SU-DHL-6 (cell line): ENCODE data around the gene USP6NL.
A peak's percentile ranks its signal among the peaks of the same experiment; 100 is the strongest.

Source experiments
- H2AFZ ChIP-seq: fragments of 200-600 bp; sonication (generic); 2 replicates; pipeline ENCODE4 v1.6.1; 2014; ENCODE audit warnings: low read depth, mild to moderate bottlenecking, moderate library complexity, mixed read lengths, antibody characterized with exemption, low read length; ENCODE audit not compliant: severe bottlenecking
- H3F3A ChIP-seq: fragments of 200-600 bp; shearing (Covaris generic); 2 replicates; pipeline ENCODE4 v1.6.0; 2016; ENCODE audit warnings: antibody characterized with exemption, mild to moderate bottlenecking; ENCODE audit not compliant: insufficient read depth
- H3K27ac ChIP-seq: fragments of 200-600 bp; sonication (generic); 2 replicates; pipeline ENCODE4 v1.5.1; 2016; ENCODE audit warnings: low read depth, mild to moderate bottlenecking, low read length, moderate library complexity, mixed read lengths
- H3K27me3 ChIP-seq: fragments of 200-600 bp; sonication (generic), shearing (Covaris generic); 2 replicates; pipeline ENCODE4 v1.6.0; 2014; ENCODE audit warnings: mild to moderate bottlenecking, low read length
- H3K36me3 ChIP-seq: fragments of 200-600 bp; sonication (generic); 2 replicates; pipeline ENCODE4 v1.6.1; 2014; ENCODE audit warnings: mild to moderate bottlenecking, low read length, mixed read lengths
- H3K4me2 ChIP-seq: fragments of 300-600, 200-600 bp; shearing (Covaris generic), sonication (generic); 2 replicates; pipeline ENCODE4 v1.6.0; 2014; ENCODE audit warnings: low read length, low read depth, mild to moderate bottlenecking; ENCODE audit not compliant: poor library complexity, severe bottlenecking
- H3K4me3 ChIP-seq: fragments of 200-600 bp; sonication (generic); 2 replicates; pipeline ENCODE4 v1.5.1; 2014; ENCODE audit warnings: antibody characterized with exemption, low read length, mild to moderate bottlenecking, mixed read lengths; ENCODE audit not compliant: insufficient read depth, poor library complexity, severe bottlenecking
- H3K79me2 ChIP-seq: fragments of 200-600 bp; sonication (generic); 2 replicates; pipeline ENCODE4 v1.6.1; 2014; ENCODE audit warnings: mild to moderate bottlenecking, low read length, moderate library complexity; ENCODE audit not compliant: insufficient read depth
- H3K9ac ChIP-seq: fragments of 200-600 bp; sonication (generic); 2 replicates; pipeline ENCODE4 v1.7.0; 2014; ENCODE audit warnings: mild to moderate bottlenecking, low read length
- H3K9me2 ChIP-seq: fragments of 200-600 bp; sonication (generic); replicated peaks from 2 replicates; pipeline ENCODE4 v1.6.1; 2014; ENCODE audit warnings: low read length; ENCODE audit not compliant: insufficient read depth
- H3K9me3 ChIP-seq: fragments of 200-600 bp; sonication (generic); 2 replicates; pipeline ENCODE4 v1.6.1; 2014; ENCODE audit warnings: low read length, mixed read lengths; ENCODE audit not compliant: insufficient read depth
- H4K20me1 ChIP-seq: fragments of 200-600 bp; sonication (generic); 2 replicates; pipeline ENCODE4 v1.6.1; 2014; ENCODE audit warnings: low read depth, mild to moderate bottlenecking, antibody characterized with exemption, low read length, moderate library complexity, mixed read lengths
- CTCF ChIP-seq: fragments of 200-600 bp; sonication (generic); IDR thresholded peaks from one replicate; pipeline ENCODE4 v1.5.1; 2017; ENCODE audit warnings: antibody characterized with exemption, mild to moderate bottlenecking, low read length, moderate library complexity; ENCODE audit not compliant: insufficient read depth, poor library complexity, severe bottlenecking
- EZH2phosphoT487 ChIP-seq: fragments of 200-600 bp; sonication (generic), shearing (Covaris generic); conservative IDR thresholded peaks from 2 replicates; pipeline ENCODE4 v1.6.1; 2018; ENCODE audit warnings: mild to moderate bottlenecking, antibody characterized with exemption, low read length, moderate library complexity, mixed read lengths

USP6NL gene

GRCh38 chr10:11576092-11576809 is 35.2 kb downstream of the USP6NL start:
- H3K36me3 ChIP-seq, result no peaks in the 10 kb centered on the region
- no peak for TF ChIP-seq EZH2phosphoT487
- TF ChIP-seq CTCF, result no peak
- H3K9me3 ChIP-seq, result no peaks in the 10 kb centered on the region
- peak overlapping the region; percentile 57 for H3K4me2 ChIP-seq
- no peak overlapping the region for H3K9ac ChIP-seq
- no peaks in the 10 kb centered on the region for H3K27me3 ChIP-seq
- no peak overlapping the region; the same call in 1 of the 2 replicates for H3K27ac ChIP-seq
- no peak overlapping the region for H3K4me3 ChIP-seq
- no peak overlapping the region for H2AFZ ChIP-seq
- H3K79me2 ChIP-seq, result peaks cover 100% of the 10 kb centered on the region
- peaks cover 48% of the 10 kb centered on the region for H3F3A ChIP-seq
- peaks cover 46% of the 10 kb centered on the region for H4K20me1 ChIP-seq
- H3K9me2 ChIP-seq, result no peaks in the 10 kb centered on the region

- H3K27ac ChIP-seq, result peak overlapping the region; percentile 48
- no peaks in the 10 kb centered on the region for H3K27me3 ChIP-seq
- no peak overlapping the region for H3K4me3 ChIP-seq
- no peak overlapping the region for H2AFZ ChIP-seq
- H3K9me3 ChIP-seq, result no peaks in the 10 kb centered on the region
- H3K79me2 ChIP-seq, result peaks cover 100% of the 10 kb centered on the region
- H3K36me3 ChIP-seq, result 0 out of 2 replicates have a peak, but pooled peaks cover 3% of the 10 kb centered on the region
- no peak for TF ChIP-seq EZH2phosphoT487
- no peak for TF ChIP-seq CTCF
- no peaks in the 10 kb centered on the region for H3K9me2 ChIP-seq
- H3K9ac ChIP-seq, result peak overlapping the region; percentile 17
- peaks cover 31% of the 10 kb centered on the region for H4K20me1 ChIP-seq
- H3F3A ChIP-seq, result peaks cover 27% of the 10 kb centered on the region
- H3K4me2 ChIP-seq, result peak overlapping the region; percentile 57
These were observed 38.0 kb downstream of the USP6NL start for GRCh38 chr10:11573497-11573896.

GRCh38 chr10:11570751-11571150 is 40.7 kb downstream of the USP6NL start:
- H3K9ac ChIP-seq, result no peak overlapping the region
- H3K4me3 ChIP-seq, result no peak overlapping the region
- TF ChIP-seq EZH2phosphoT487, result no peak
- no peak for TF ChIP-seq CTCF
- no peak overlapping the region for H3K27ac ChIP-seq
- H3K27me3 ChIP-seq, result no peaks in the 10 kb centered on the region
- H3K79me2 ChIP-seq, result peaks cover 100% of the 10 kb centered on the region
- peaks cover 28% of the 10 kb centered on the region for H3F3A ChIP-seq
- no peaks in the 10 kb centered on the region for H3K9me2 ChIP-seq
- no peak overlapping the region for H3K4me2 ChIP-seq
- no peaks in the 10 kb centered on the region for H3K9me3 ChIP-seq
- H2AFZ ChIP-seq, result no peak overlapping the region
- H3K36me3 ChIP-seq, result 0 out of 2 replicates have a peak, but pooled peaks cover 3% of the 10 kb centered on the region
- peaks cover 52% of the 10 kb centered on the region for H4K20me1 ChIP-seq
